ENCODE measurements around the gene UVRAG.
"Not testable (repeated sequence)": the region's sequence is repeated elsewhere in the genome, so short reads cannot be mapped to it uniquely, and the experiment has no call there.

The UVRAG gene

GRCh38 chr11:75968021-75968625 lies 153.1 kb downstream of the UVRAG start:
- no peak for DNase-seq

GRCh38 chr11:75969626-75970308 lies 154.8 kb downstream of the UVRAG start:
- no peak for DNase-seq

GRCh38 chr11:75973710-75974109 lies 158.7 kb downstream of the UVRAG start:
- not testable (repeated sequence) for DNase-seq

GRCh38 chr11:75979075-75979474 lies 164.1 kb downstream of the UVRAG start:
- not testable (repeated sequence) for DNase-seq

GRCh38 chr11:75979479-75980027 lies 164.5 kb downstream of the UVRAG start:
- DNase-seq: not testable (repeated sequence)

GRCh38 chr11:75980031-75980430 lies 165.0 kb downstream of the UVRAG start:
- DNase-seq: no peak

- DNase-seq: no peak
Measured at GRCh38 chr11:75981546-75981945, 166.5 kb downstream of the UVRAG start.

GRCh38 chr11:75982309-75982708 lies 167.3 kb downstream of the UVRAG start:
- DNase-seq: no peak

GRCh38 chr11:75986966-75987365 lies 172.0 kb downstream of the UVRAG start:
- no peak for DNase-seq

GRCh38 chr11:75993126-75993525 lies 178.1 kb downstream of the UVRAG start:
- DNase-seq: no peak

GRCh38 chr11:75994616-75995015 lies 179.6 kb downstream of the UVRAG start:
- no peak for DNase-seq

GRCh38 chr11:75996523-75997442 lies 181.8 kb downstream of the UVRAG start:
- no peak for DNase-seq

- DNase-seq: no peak
Measured at GRCh38 chr11:76004400-76004799, 189.4 kb downstream of the UVRAG start.

- no peak for DNase-seq
Measured at GRCh38 chr11:76005756-76006155, 190.7 kb downstream of the UVRAG start.

- DNase-seq: no peak
Measured at GRCh38 chr11:76007166-76007565, 192.2 kb downstream of the UVRAG start.

GRCh38 chr11:76008474-76008873 lies 193.5 kb downstream of the UVRAG start:
- DNase-seq: no peak

- no peak for DNase-seq
Measured at GRCh38 chr11:76010051-76010450, 195.0 kb downstream of the UVRAG start.

GRCh38 chr11:76013526-76013925 lies 198.5 kb downstream of the UVRAG start:
- DNase-seq: no peak

GRCh38 chr11:76023236-76024068 lies 208.4 kb downstream of the UVRAG start:
- no peak for DNase-seq

- no peak for DNase-seq
Measured at GRCh38 chr11:76025068-76025467, 210.1 kb downstream of the UVRAG start.

GRCh38 chr11:76025817-76026216 lies 210.8 kb downstream of the UVRAG start:
- no peak for DNase-seq

- no peak for DNase-seq
Measured at GRCh38 chr11:76026281-76026680, 211.3 kb downstream of the UVRAG start.
